ENCODE measurements around the gene PRKG2.
"Not testable (repeated sequence)": the region's sequence is repeated elsewhere in the genome, so short reads cannot be mapped to it uniquely, and the experiment has no call there.

Gene PRKG2

GRCh38 chr4:81214881-81215868 is at the start of gene PRKG2:
TSS of gene PRKG2 (minus strand) at chr4:81215222. CDS start at chr4:81205047, 10,175 bp downstream.
- FAIRE-seq (no peak), DNase-seq (ENCODE audit: low spot score) (no peak)

GRCh38 chr4:81260443-81261101 is 45.5 kb upstream of the PRKG2 start:
- no peak for FAIRE-seq
- DNase-seq (ENCODE audit: low spot score): no peak

- DNase-seq (ENCODE audit: low spot score): no peak
- no peak for FAIRE-seq
These were observed 44.0 kb upstream of the PRKG2 start for GRCh38 chr4:81258841-81259550.

- FAIRE-seq (no peak), DNase-seq (ENCODE audit: low spot score) (no peak)
These were observed 42.8 kb upstream of the PRKG2 start for GRCh38 chr4:81257816-81258215.

- DNase-seq (ENCODE audit: low spot score): no peak
- no peak for FAIRE-seq
These were observed 42.0 kb upstream of the PRKG2 start for GRCh38 chr4:81257021-81257420.

- FAIRE-seq: no peak
These were observed 41.3 kb upstream of the PRKG2 start for GRCh38 chr4:81256059-81256970.

GRCh38 chr4:81255524-81255923 is 40.5 kb upstream of the PRKG2 start:
- DNase-seq (ENCODE audit: low spot score): no peak
- no peak for FAIRE-seq

More at GRCh38 chr4:81256059-81256970, 41.3 kb upstream of the PRKG2 start:
- DNase-seq (ENCODE audit: low spot score): no peak

GRCh38 chr4:81250430-81250829 is 35.4 kb upstream of the PRKG2 start:
- FAIRE-seq (no peak), DNase-seq (ENCODE audit: low spot score) (no peak)

- FAIRE-seq: no peak
These were observed 30.4 kb upstream of the PRKG2 start for GRCh38 chr4:81245218-81246009.

GRCh38 chr4:81237791-81238190 is 22.8 kb upstream of the PRKG2 start:
- DNase-seq (ENCODE audit: low spot score) (no peak), FAIRE-seq (no peak)

More at GRCh38 chr4:81245218-81246009, 30.4 kb upstream of the PRKG2 start:
- no peak for DNase-seq (ENCODE audit: low spot score)

GRCh38 chr4:81235982-81236749 is 21.1 kb upstream of the PRKG2 start:
- DNase-seq (ENCODE audit: low spot score) (no peak), FAIRE-seq (no peak)

GRCh38 chr4:81227968-81228367 is 12.9 kb upstream of the PRKG2 start:
- no peak for FAIRE-seq
- no peak for DNase-seq (ENCODE audit: low spot score)

GRCh38 chr4:81227138-81227537 is 12.1 kb upstream of the PRKG2 start:
- DNase-seq (ENCODE audit: low spot score) (no peak), FAIRE-seq (no peak)

- no peak for DNase-seq (ENCODE audit: low spot score)
- FAIRE-seq: no peak
These were observed 10.2 kb upstream of the PRKG2 start for GRCh38 chr4:81225252-81225651.

GRCh38 chr4:81222082-81222472 is 7.1 kb upstream of the PRKG2 start:
- not testable (repeated sequence) for DNase-seq (ENCODE audit: low spot score); FAIRE-seq

GRCh38 chr4:81221303-81222081 is 6.5 kb upstream of the PRKG2 start:
- FAIRE-seq (no peak), DNase-seq (ENCODE audit: low spot score) (no peak)

- FAIRE-seq (no peak), DNase-seq (ENCODE audit: low spot score) (no peak)
These were observed 5.2 kb upstream of the PRKG2 start for GRCh38 chr4:81220271-81220670.

GRCh38 chr4:81218206-81218605 is 3.2 kb upstream of the PRKG2 start:
- no peak for DNase-seq (ENCODE audit: low spot score)
- FAIRE-seq: no peak
